K562 (cell line): ENCODE results near the gene GTPBP2. TPM values are rescaled to one million over a fixed set of nuclear protein-coding genes. Genes with fewer than 3 reads are reported as not detected.

Experiments
- ATAC-seq: fragments of 200-7000 bp; cut with Tn5 transposase; 3 replicates; pipeline ENCODE4 v1.9.1; 2020; ENCODE audit warnings: moderate library complexity
- BruUV-seq: library from RNA; stranded (reverse); fragments of 400-500 nt; replicated peaks from 2 replicates; lab custom pipeline; 2021; lab: Mats Ljungman, UMichigan
- CTCF ChIA-PET: fragments of 300-600 bp; formaldehyde crosslinking; extraction: SDS; loops from one replicate; lab custom pipeline; 2021; ENCODE audit warnings: low intra/inter-chr PET ratio; lab: Yijun Ruan, JAX
- POLR2A ChIA-PET: fragments of 300-600, 350-650 bp; sonication (Branson Sonifier 250); formaldehyde crosslinking; extraction: SDS; loops from one replicate; lab custom pipeline; 2021; ENCODE audit warnings: antibody characterized with exemption, inconsistent platforms; lab: Yijun Ruan, JAX
- DNase-seq, 4 experiments: peaks; one replicate each; pipeline versions ENCODE4 v3.0.0 to v3.0.0-alpha.2; 2011 to 2018; ENCODE audit warnings: low spot score in 3 of 4, mixed read lengths in 3 of 4; ENCODE audit errors: extremely low read depth in 1 of 4
- FAIRE-seq: peaks from 2 replicates; lab custom pipeline; 2011; peaks lifted over from hg19 to GRCh38; lab: Jason Lieb, UNC
- H2AFZ ChIP-seq: 2 replicates; pipeline ENCODE4 v1.6.0; 2011; ENCODE audit warnings: low read depth, low read length, control low read depth, inconsistent platforms
- H3K27ac ChIP-seq: fragments of 200-600 bp; 3 replicates; pipeline ENCODE4 v1.8.0; 2011; ENCODE audit warnings: low read depth, mild to moderate bottlenecking, control low read depth, inconsistent platforms, low read length, moderate library complexity, mixed read lengths; ENCODE audit errors: extremely low read depth
- H3K27me3 ChIP-seq, 2 experiments: fragments of 300-600 bp in 1 of 2; 2 replicates in 1 of 2; 3 replicates in 1 of 2; pipeline versions ENCODE4 v1.6.0 to v1.8.0; 2011; ENCODE audit warnings: inconsistent platforms in 2 of 2, low read length in 2 of 2, mild to moderate bottlenecking in 1 of 2, mixed read lengths in 1 of 2, moderate library complexity in 1 of 2; ENCODE audit not compliant: control insufficient read depth in 2 of 2, insufficient read depth in 2 of 2
- H3K36me3 ChIP-seq: fragments of 300-600 bp; 3 replicates; pipeline ENCODE4 v1.8.0; 2011; ENCODE audit warnings: mild to moderate bottlenecking, low read length, inconsistent platforms; ENCODE audit not compliant: control insufficient read depth, insufficient read depth
- H3K4me1 ChIP-seq, 2 experiments: fragments of 200-600 bp in 1 of 2; replicated peaks in 1 of 2; 2 replicates in 1 of 2; 3 replicates in 1 of 2; pipeline versions ENCODE4 v1.5.1 to v1.8.0; 2011; ENCODE audit warnings: inconsistent platforms in 2 of 2, low read length in 2 of 2, mild to moderate bottlenecking in 1 of 2, mixed read lengths in 1 of 2, moderate library complexity in 1 of 2; ENCODE audit not compliant: control insufficient read depth in 2 of 2, insufficient read depth in 2 of 2
- H3K4me2 ChIP-seq: 2 replicates; pipeline ENCODE4 v1.6.1; 2011; ENCODE audit warnings: low read length, control low read depth, inconsistent platforms, mixed read lengths; ENCODE audit not compliant: insufficient read depth
- H3K4me3 ChIP-seq: fragments of 200-600 bp; sonication (generic), shearing (Covaris generic); 2 replicates; pipeline ENCODE4 v1.5.1; 2016; ENCODE audit warnings: control low read depth, inconsistent platforms
- H3K79me2 ChIP-seq: fragments of 200-600 bp; 3 replicates; pipeline ENCODE4 v1.8.0; 2011; ENCODE audit warnings: low read length, inconsistent platforms; ENCODE audit not compliant: control insufficient read depth, insufficient read depth
- H3K9ac ChIP-seq, 2 experiments: 2 replicates each; pipeline versions ENCODE4 v1.6.0 to v1.6.1; 2011; ENCODE audit warnings: low read depth in 2 of 2, low read length in 2 of 2, control low read depth in 1 of 2, inconsistent platforms in 1 of 2, mild to moderate bottlenecking in 1 of 2, mixed read lengths in 1 of 2; ENCODE audit not compliant: insufficient read depth in 1 of 2
- H3K9me1 ChIP-seq: one replicate; pipeline ENCODE4 v1.6.0; 2011; ENCODE audit warnings: inconsistent platforms, mild to moderate bottlenecking, low read length, moderate library complexity; ENCODE audit not compliant: control insufficient read depth, insufficient read depth
- H3K9me3 ChIP-seq: replicated peaks from 2 replicates; pipeline ENCODE4 v1.5.1; 2011; ENCODE audit warnings: low read depth, low read length, inconsistent platforms; ENCODE audit not compliant: control insufficient read depth, insufficient read depth
- H4K20me1 ChIP-seq: replicated peaks from 2 replicates; pipeline ENCODE4 v1.6.1; 2011; ENCODE audit warnings: low read length, inconsistent platforms, mixed read lengths; ENCODE audit not compliant: control insufficient read depth, insufficient read depth
- BHLHE40 ChIP-seq: IDR thresholded peaks from 2 replicates; pipeline ENCODE4 v1.6.1; 2011; ENCODE audit warnings: low read length, improper control_type of control experiment
- BRD9 ChIP-seq: fragments of 450-650 bp; IDR thresholded peaks from 2 replicates; pipeline ENCODE4 v1.6.1; 2018; ENCODE audit warnings: low read depth; ENCODE audit not compliant: partially characterized antibody
- CBFA2T3 ChIP-seq: fragments of 450-650 bp; IDR thresholded peaks from 2 replicates; pipeline ENCODE4 v1.6.1; 2017
- ELF4 ChIP-seq: fragments of 450-650 bp; formaldehyde crosslinking; IDR thresholded peaks from 2 replicates; pipeline ENCODE4 v1.4.0; 2022; ENCODE audit warnings: missing genetic modification characterization
- FOXJ3 ChIP-seq: sonication (generic); formaldehyde crosslinking; IDR thresholded peaks from 2 replicates; pipeline ENCODE4 v1.4.0; 2020; ENCODE audit warnings: mild to moderate bottlenecking, missing genetic modification reagents
- HMG20B ChIP-seq: fragments of 250-450 bp; sonication (Bioruptor Pico); IDR thresholded peaks from 2 replicates; pipeline ENCODE4 v1.5.0; 2021; ENCODE audit warnings: mild to moderate bottlenecking
- KLF1 ChIP-seq: fragments of 450-650 bp; IDR thresholded peaks from 2 replicates; pipeline ENCODE4 v1.6.1; 2016; ENCODE audit warnings: missing genetic modification characterization, missing compliant biosample characterization
- MCM2 ChIP-seq: fragments of 450-650 bp; IDR thresholded peaks from 2 replicates; pipeline ENCODE4 v1.6.1; 2017; ENCODE audit warnings: low read depth, mild to moderate bottlenecking
- NFXL1 ChIP-seq: fragments of 450-650 bp; formaldehyde crosslinking; IDR thresholded peaks from 2 replicates; pipeline ENCODE4 v1.4.0; 2021; ENCODE audit warnings: mild to moderate bottlenecking
- NFYB ChIP-seq: IDR thresholded peaks from 2 replicates; pipeline ENCODE4 v1.6.1; 2011; ENCODE audit warnings: mild to moderate bottlenecking, moderate library complexity; ENCODE audit not compliant: insufficient read length; ENCODE audit errors: extremely low read depth
- PHF21A ChIP-seq: fragments of 450-650 bp; IDR thresholded peaks from 2 replicates; pipeline ENCODE4 v1.6.1; 2017; ENCODE audit warnings: low read depth, borderline replicate concordance
- POLR2A ChIP-seq: fragments of 450-650 bp; conservative IDR thresholded peaks from 2 replicates; pipeline ENCODE4 v1.6.1; 2016
- POLR2B ChIP-seq: fragments of 450-650 bp; IDR thresholded peaks from 2 replicates; pipeline ENCODE4 v1.6.1; 2018; ENCODE audit warnings: low read depth; ENCODE audit not compliant: partially characterized antibody
- POLR2G ChIP-seq: fragments of 200-400 bp; formaldehyde crosslinking; IDR thresholded peaks from 2 replicates; pipeline ENCODE4 v1.6.1; 2017; ENCODE audit warnings: low read depth, mild to moderate bottlenecking, antibody characterized with exemption, low read length, moderate library complexity
- RBM22 ChIP-seq: fragments of 200-400 bp; formaldehyde crosslinking; IDR thresholded peaks from 2 replicates; pipeline ENCODE4 v1.6.1; 2018; ENCODE audit warnings: low read length, low read depth; ENCODE audit not compliant: poor library complexity, severe bottlenecking
- SETDB1 ChIP-seq: IDR thresholded peaks from one replicate; pipeline ENCODE4 v1.6.1; 2012; ENCODE audit warnings: low read length, control low read depth, inconsistent platforms
- XRCC4 ChIP-seq: IDR thresholded peaks from one replicate; pipeline ENCODE4 v1.6.1; 2011; ENCODE audit not compliant: insufficient read depth, insufficient read length; ENCODE audit errors: extremely low read depth
- ZNF274 ChIP-seq: IDR thresholded peaks from 2 replicates; pipeline ENCODE4 v1.6.1; 2011; ENCODE audit warnings: low read depth, mild to moderate bottlenecking, low read length, moderate library complexity, borderline replicate concordance
- WGBS: fragments of 100-300 bp; shearing (Covaris generic); methylation state at CpG from one replicate; pipeline ENCODE4 v1.1.6; 2016; ENCODE audit warnings: low coverage, mixed read lengths; ENCODE audit not compliant: insufficient coverage; ENCODE audit errors: missing lambda C conversion rate; 5-methylcytosine and 5-hydroxymethylcytosine counted together
- in situ Hi-C: fragments of 300-500 bp; cut with MboI; formaldehyde crosslinking; loops from 4 replicates; pipeline ENCODE4 v1.15.0; 2018; ENCODE audit warnings: inconsistent platforms, mixed read lengths
- intact Hi-C: fragments of 100-400 bp; cut with micrococcal nuclease; formaldehyde crosslinking; loops from 2 replicates; pipeline ENCODE4 v1.14.2; 2022
- polyA plus RNA-seq, 8 experiments: library from polyadenylated mRNA; depleted of rRNA in 4 of 8; stranded (reverse) in 5 of 8; unstranded in 3 of 8; fragments of >200 nt; fragmentation: Nextera tagmentation in 2 of 8; fragmentation: Illumina TruSeq in 1 of 8; extraction: Ambion mirVana in 2 of 8; extraction: Trizol in 1 of 8; gene quantifications; 2 replicates each; pipeline versions ENCODE4 v1.2.1 to v1.2.3, GENCODE V29; 2011 to 2014; ENCODE audit warnings: inconsistent platforms in 1 of 8, missing spikeins in 1 of 8
- total RNA-seq, 7 experiments: library from RNA; depleted of rRNA in 6 of 7; stranded (reverse); fragments of >200 nt in 6 of 7; fragmentation: Illumina TruSeq in 2 of 7; extraction: Trizol in 2 of 7; gene quantifications; 2 replicates each; pipeline versions ENCODE4 v1.2.1 to v1.2.3, GENCODE V29; 2011 to 2021; ENCODE audit warnings: low replicate concordance in 1 of 7
- TF ChIP-seq, protein P1 (sequence below): sonication (generic); formaldehyde crosslinking; IDR thresholded peaks from 2 replicates; pipeline ENCODE4 v1.8.1; 2023; ENCODE audit warnings: mild to moderate bottlenecking, missing genetic modification reagents
- TF ChIP-seq, protein P2 (sequence below): fragments of 450-650 bp; formaldehyde crosslinking; IDR thresholded peaks from 2 replicates; pipeline ENCODE4 v1.4.0; 2022; ENCODE audit warnings: missing genetic modification characterization
- TF ChIP-seq, protein P3 (sequence below): sonication (generic); formaldehyde crosslinking; IDR thresholded peaks from 2 replicates; pipeline ENCODE4 v1.5.0; 2020; ENCODE audit warnings: missing genetic modification reagents

Gene GTPBP2
- total and polyA plus RNA-seq, 9 of the 15 experiments (the other 6 are each of a cell fraction or from before 2014, with no cell fraction given): 48.4 to 196 (median 111) TPM

DNA sequence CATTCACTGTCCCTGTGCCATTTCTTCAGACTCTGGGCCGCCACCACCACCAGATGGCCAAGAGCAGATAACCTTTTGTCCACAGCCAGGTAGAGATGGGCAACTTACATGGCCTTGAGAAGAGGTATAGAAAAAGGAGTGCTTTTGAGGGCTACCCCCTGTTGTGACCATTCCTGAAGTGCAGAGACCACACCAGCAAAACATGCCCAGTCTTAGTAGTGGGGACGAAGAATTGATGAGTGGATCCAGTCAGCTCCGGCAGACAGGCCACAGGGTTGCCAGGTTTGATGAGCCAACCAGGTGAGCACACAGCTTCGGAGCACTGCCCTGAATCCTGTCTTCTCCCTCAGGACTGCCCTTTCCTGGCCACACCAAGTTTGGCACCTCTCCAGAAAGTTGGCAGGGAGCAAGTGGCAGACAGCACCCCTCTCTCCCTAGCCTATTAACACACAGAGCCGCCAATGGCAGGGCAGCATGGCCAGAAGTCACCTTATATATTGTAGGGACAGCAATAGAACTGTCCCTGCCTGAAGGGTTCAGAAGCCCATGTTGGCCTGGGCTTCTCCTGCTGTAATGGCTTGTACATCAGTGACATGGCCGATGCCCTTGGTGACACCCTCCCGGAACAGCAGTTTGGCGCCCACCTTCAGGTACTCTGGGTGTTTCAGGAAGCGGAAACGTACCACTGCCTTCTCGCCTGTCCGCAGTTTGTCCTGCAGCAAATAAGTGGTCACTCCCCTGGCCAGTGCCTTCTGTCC, 7.8 kb downstream of the GTPBP2 start:
- peaks cover 77% of the 10 kb centered on the region for H3K36me3 ChIP-seq
- ATAC-seq: no peak
- ChIA-PET CTCF (no interaction called here), POLR2A (interaction anchor here (0.6 to 6.2 kb wide), 6 partner anchors 8 to 81 kb away, joined by 3 to 53 read pairs (median 5); no protein-coding TSS in a partner anchor)
- H3K79me2 ChIP-seq: peaks cover 26% of the 10 kb centered on the region
- H3K4me3 ChIP-seq: no peak overlapping the region
- H3K4me1 ChIP-seq: peaks cover 15% of the 10 kb centered on the region in 2 experiments
- no peak for DNase-seq
- H2AFZ ChIP-seq: no peak overlapping the region
- H3K9me1 ChIP-seq: peaks cover 11% of the 10 kb centered on the region
- no peak overlapping the region for H3K4me2 ChIP-seq
- in situ Hi-C loops (no loop called here), intact Hi-C loops (no loop called here)
- no peak for FAIRE-seq
- peak overlapping the region in 1 of 2 experiments; percentile 42; a peak in 2 of 4 replicates for H3K9ac ChIP-seq
- 0 out of 2 replicates have a peak, but pooled peaks cover 7% of the 10 kb centered on the region for H4K20me1 ChIP-seq
- 92% methylated on average over 12 of the region's 12 CpGs for WGBS
- H3K9me3 ChIP-seq: no peaks in the 10 kb centered on the region
- no peak overlapping the region for H3K27ac ChIP-seq
- BruUV-seq: no TSS peak
- H3K27me3 ChIP-seq: no peaks in the 10 kb centered on the region
- no peak for TF ChIP-seq SETDB1
- TF ChIP-seq MCM2: no peak
- TF ChIP-seq NFXL1 (CRISPR knock-in tag): no peak
- TF ChIP-seq FOXJ3: no peak
- TF ChIP-seq CBFA2T3: no peak
- TF ChIP-seq ELF4 (CRISPR knock-in tag): no peak
- TF ChIP-seq, protein P1, sequence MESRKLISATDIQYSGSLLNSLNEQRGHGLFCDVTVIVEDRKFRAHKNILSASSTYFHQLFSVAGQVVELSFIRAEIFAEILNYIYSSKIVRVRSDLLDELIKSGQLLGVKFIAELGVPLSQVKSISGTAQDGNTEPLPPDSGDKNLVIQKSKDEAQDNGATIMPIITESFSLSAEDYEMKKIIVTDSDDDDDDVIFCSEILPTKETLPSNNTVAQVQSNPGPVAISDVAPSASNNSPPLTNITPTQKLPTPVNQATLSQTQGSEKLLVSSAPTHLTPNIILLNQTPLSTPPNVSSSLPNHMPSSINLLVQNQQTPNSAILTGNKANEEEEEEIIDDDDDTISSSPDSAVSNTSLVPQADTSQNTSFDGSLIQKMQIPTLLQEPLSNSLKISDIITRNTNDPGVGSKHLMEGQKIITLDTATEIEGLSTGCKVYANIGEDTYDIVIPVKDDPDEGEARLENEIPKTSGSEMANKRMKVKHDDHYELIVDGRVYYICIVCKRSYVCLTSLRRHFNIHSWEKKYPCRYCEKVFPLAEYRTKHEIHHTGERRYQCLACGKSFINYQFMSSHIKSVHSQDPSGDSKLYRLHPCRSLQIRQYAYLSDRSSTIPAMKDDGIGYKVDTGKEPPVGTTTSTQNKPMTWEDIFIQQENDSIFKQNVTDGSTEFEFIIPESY (CRISPR knock-in tag): peak; percentile 65
- peak; percentile 31 for TF ChIP-seq POLR2B
- TF ChIP-seq BHLHE40: no peak
- TF ChIP-seq RBM22: peak; percentile 69
- TF ChIP-seq, protein P2, sequence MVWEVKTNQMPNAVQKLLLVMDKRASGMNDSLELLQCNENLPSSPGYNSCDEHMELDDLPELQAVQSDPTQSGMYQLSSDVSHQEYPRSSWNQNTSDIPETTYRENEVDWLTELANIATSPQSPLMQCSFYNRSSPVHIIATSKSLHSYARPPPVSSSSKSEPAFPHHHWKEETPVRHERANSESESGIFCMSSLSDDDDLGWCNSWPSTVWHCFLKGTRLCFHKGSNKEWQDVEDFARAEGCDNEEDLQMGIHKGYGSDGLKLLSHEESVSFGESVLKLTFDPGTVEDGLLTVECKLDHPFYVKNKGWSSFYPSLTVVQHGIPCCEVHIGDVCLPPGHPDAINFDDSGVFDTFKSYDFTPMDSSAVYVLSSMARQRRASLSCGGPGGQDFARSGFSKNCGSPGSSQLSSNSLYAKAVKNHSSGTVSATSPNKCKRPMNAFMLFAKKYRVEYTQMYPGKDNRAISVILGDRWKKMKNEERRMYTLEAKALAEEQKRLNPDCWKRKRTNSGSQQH (CRISPR knock-in tag): no peak
- TF ChIP-seq POLR2G: peak; percentile 57; the same call in 1 of the 2 replicates
- TF ChIP-seq XRCC4: no peak
- TF ChIP-seq HMG20B (CRISPR knock-in tag): no peak
- TF ChIP-seq NFYB: no peak
- 0 out of 2 replicates have a peak, but pooled peaks have one; percentile 48 for TF ChIP-seq POLR2A
- no peak for TF ChIP-seq BRD9
- TF ChIP-seq KLF1 (tag): no peak
- TF ChIP-seq PHF21A: no peak
- no peak for TF ChIP-seq ZNF274
- TF ChIP-seq, protein P3, sequence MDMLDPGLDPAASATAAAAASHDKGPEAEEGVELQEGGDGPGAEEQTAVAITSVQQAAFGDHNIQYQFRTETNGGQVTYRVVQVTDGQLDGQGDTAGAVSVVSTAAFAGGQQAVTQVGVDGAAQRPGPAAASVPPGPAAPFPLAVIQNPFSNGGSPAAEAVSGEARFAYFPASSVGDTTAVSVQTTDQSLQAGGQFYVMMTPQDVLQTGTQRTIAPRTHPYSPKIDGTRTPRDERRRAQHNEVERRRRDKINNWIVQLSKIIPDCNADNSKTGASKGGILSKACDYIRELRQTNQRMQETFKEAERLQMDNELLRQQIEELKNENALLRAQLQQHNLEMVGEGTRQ (CRISPR knock-in tag): no peak
